HEK293 (cell line): ENCODE measurements around the gene C17orf50.

Experiments used
- CTCF ChIP-seq: fragments of 450-650 bp; formaldehyde crosslinking; IDR thresholded peaks from 2 replicates; pipeline ENCODE4 v1.5.1; 2016; ENCODE audit warnings: missing biosample characterization, missing genetic modification characterization
- INSM2 ChIP-seq: fragments of 450-650 bp; formaldehyde crosslinking; IDR thresholded peaks from 2 replicates; pipeline ENCODE4 v1.5.1; 2016; ENCODE audit warnings: missing biosample characterization, missing genetic modification characterization
- ZBTB8A ChIP-seq: fragments of 450-650 bp; formaldehyde crosslinking; IDR thresholded peaks from 2 replicates; pipeline ENCODE4 v1.5.1; 2016; ENCODE audit warnings: missing biosample characterization, missing genetic modification characterization
- ZNF24 ChIP-seq: fragments of 450-650 bp; formaldehyde crosslinking; IDR thresholded peaks from 2 replicates; pipeline ENCODE4 v1.5.1; 2016; ENCODE audit warnings: missing biosample characterization, missing genetic modification characterization
- ZNF629 ChIP-seq: fragments of 450-650 bp; formaldehyde crosslinking; IDR thresholded peaks from 2 replicates; pipeline ENCODE4 v1.5.1; 2017; ENCODE audit warnings: missing biosample characterization, missing genetic modification characterization

GRCh38 chr17:35726953-35727460, 33.7 kb upstream of the C17orf50 start:
- 0 out of 2 replicates have a peak, but pooled peaks have one; percentile 11 for TF ChIP-seq ZBTB8A (tag by site-specific recombination)
- no peak for TF ChIP-seq ZNF24 (tag by site-specific recombination)
- TF ChIP-seq CTCF (tag by site-specific recombination): no peak
- TF ChIP-seq ZNF629: no peak
- TF ChIP-seq INSM2: no peak
